SIG-M5 treated with dmso at 0.1 percent for 504 hours (cell line): ENCODE data around the gene ACSS2.

Experiments
- DNase-seq: peaks from one replicate; lab custom pipeline; 2025; ENCODE audit not compliant: unreplicated experiment; lab: John Stamatoyannopoulos, UW

The ACSS2 gene, protein sequence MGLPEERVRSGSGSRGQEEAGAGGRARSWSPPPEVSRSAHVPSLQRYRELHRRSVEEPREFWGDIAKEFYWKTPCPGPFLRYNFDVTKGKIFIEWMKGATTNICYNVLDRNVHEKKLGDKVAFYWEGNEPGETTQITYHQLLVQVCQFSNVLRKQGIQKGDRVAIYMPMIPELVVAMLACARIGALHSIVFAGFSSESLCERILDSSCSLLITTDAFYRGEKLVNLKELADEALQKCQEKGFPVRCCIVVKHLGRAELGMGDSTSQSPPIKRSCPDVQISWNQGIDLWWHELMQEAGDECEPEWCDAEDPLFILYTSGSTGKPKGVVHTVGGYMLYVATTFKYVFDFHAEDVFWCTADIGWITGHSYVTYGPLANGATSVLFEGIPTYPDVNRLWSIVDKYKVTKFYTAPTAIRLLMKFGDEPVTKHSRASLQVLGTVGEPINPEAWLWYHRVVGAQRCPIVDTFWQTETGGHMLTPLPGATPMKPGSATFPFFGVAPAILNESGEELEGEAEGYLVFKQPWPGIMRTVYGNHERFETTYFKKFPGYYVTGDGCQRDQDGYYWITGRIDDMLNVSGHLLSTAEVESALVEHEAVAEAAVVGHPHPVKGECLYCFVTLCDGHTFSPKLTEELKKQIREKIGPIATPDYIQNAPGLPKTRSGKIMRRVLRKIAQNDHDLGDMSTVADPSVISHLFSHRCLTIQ

DNA sequence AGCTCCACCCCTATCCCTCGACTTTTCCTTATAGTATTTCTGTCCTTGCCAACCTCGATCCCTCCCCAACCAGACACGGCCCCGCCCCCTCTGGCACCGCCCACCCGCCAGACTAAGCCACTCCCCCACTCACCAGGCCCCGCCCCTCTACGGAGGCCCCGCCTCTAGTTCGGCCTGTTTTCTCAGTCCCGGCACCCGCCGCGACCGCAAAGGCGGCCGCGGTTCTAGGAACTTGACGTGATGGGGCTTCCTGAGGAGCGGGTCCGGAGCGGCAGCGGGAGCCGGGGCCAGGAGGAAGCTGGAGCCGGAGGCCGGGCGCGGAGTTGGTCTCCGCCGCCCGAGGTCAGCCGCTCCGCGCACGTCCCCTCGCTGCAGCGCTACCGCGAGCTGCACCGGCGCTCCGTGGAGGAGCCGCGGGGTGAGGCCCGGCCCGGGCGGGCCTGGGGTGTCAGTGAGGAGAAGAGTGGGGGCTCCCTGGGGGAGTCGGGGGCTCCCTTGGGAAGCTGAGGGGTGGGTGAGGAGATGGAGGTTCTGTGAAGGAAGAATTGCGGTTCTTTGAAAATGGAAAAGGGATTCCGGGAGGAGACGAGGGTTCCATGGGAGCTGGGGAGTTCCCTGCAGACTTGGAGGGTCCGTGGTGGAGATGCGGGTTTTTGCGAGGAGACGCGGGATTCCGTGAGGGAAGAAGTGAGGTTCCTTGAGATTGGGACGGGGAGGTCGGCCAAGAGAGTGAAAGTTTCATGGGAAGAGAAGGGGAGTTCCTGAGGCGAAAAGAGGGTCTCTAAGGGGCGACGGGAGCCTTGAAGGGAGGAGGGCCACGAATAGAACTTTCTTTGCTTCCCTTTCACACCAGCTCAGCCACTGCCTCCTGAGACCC, at the start of gene ACSS2:
Gene ACSS2, plus strand, starts transcription at position 207 of the 877 bp plus-strand sequence. Its CDS starts 34 bp downstream, at position 241.
- no peak for DNase-seq

DNA sequence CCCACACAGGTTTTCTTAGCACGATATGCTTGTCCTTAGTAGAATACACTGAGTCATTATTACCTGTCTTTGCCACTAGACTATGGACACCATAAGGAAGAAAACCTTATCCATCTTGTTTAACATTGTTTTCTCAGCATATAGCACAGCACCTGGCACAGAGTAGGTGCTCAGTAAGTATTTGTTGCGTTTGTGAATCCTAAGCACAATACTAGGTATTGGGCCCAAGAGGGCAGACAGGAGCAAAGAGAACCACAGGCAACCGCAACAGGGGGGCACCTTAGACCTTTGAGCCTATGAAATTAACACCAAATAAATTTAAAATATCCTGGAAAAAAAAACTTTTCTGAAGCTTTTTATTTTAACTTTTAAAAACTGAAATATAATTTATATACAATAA, 47.2 kb upstream of the ACSS2 start:
- DNase-seq: no peak

DNA sequence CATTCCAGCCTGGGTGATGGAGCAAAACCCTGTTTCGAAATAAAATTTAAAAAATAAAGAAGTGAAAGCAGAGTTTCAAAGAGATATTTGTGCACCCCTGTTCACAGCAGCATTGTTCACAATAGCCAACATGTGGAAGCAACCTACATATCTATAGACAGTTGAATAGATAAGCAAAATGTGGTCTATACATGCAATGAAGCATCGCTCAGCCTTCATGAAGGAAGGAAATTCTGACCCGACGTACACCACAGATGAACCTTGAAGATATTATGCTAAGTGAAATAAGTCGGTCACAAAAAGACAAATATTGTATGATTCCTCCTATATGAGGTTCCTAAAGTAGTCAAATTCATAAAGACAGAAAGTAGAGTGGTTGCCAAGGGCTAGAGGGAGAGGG, 44.5 kb upstream of the ACSS2 start:
- DNase-seq: peak; percentile 59

DNA sequence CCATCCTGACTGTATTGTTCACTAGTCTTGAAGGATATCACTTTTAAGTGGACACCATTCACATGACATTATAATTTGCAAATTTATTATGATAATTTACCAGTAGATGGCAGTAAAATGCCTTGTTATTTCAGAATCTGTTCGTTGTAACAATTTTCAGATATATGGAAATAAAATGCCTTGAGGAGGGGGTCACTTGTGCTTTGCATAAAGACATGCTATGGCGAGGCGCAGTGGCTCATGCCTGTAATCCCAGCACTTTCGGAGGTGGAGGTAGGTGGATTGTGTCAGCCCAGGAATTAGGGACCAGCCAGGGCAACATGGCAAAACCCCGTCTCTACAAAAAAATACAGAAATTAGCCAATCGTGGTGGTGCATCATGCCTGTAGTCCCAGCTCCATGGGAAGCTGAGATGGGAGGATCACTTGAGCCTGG, 41.9 kb upstream of the ACSS2 start:
- DNase-seq: peak; percentile 67

DNA sequence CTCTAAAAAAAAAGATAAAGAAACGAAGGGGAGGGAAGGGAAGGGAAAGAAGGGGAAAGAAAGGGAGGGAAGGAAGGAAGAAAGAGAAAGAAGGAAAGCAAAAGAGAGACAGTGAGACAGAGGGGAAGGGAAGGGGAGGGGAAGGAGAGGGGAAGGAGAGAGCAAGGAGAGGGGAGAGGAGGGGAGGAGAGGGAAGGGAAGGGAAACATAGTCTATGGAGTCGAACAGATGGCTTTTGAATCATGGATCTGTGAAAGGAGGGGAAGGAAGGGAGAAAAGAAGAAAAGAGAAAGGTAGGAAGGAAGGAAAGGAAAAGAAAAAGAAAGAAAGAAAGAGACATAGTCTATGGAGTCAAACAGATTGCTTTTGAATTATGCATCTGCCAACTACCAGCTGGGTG, 34.3 kb upstream of the ACSS2 start:
- DNase-seq: no peak

DNA sequence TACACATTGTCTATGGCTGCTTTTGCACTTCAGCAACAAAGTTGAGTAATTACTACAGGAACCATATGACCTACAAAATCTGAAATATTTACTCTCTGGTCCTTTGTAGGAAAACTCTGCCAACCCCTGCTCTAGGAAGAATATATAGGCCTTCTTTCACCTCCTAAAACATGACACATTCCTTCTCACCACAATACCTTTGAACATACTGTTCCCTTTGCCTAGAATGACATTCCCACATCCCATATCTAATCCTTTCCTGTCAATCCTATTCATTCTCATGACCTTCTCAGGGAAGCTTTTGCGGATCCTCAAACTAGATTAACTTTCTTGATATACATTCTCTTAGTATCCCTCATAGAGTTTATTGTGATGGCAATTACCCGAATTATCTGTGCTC, 33.0 kb upstream of the ACSS2 start:
- no peak for DNase-seq

DNA sequence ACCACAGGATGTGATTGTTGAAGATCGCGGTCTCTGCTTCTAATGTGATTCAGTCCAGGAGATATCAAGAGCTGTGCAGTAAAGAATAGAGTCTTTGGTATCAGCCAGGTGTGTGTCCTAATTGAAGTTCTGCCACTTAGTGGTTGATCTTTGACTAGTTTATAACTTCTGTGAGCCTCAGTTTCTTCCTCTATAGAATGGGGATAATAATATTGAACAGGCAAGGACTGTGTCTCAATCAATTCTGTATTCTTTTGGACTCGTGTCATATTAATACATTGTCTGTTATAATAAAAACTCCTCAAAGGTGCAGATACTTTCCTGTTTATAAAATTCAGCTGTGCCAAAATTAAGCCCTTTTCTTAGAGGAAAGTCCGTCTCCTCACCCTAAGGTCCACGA, 27.8 kb upstream of the ACSS2 start:
- DNase-seq: no peak

DNA sequence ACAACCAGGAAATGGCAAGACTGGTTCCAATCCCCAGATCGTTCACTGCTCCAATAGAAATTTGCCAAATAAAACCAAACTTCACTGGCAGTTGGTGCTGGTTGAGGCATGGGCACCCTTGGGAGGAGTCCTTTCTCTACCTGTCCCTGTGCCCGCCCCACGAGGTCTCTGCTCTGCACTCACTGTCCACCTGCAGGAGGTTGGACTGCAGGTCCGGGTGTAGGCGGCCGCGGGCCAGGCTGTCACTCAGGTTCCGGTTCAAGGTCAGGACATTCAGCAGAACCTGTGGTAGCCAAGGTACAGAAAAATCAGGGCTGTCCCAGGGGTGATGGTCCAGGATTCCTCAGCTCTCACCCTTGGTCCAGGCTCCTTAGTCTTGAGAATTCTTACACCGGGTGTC, 26.6 kb upstream of the ACSS2 start:
- DNase-seq: no peak

DNA sequence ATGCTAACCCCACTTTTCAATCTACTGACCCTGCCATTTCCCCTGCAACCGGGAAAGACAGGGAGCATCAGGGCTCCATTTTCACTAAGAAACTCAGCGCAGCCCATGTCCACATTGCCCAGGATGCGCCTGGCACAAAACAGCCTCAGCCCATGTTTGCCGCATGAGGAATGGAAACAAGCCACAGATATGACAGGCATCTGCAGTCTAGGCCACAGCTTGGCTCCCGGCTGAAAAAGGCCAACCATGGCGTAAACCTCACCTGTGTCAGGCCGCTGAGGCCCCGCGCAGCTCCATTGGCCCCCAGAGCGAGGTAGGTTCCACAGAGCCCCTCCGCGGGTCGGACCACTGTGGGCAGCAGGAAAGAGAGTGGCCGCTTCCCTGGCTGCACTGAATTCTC, 25.4 kb upstream of the ACSS2 start:
- no peak for DNase-seq

DNA sequence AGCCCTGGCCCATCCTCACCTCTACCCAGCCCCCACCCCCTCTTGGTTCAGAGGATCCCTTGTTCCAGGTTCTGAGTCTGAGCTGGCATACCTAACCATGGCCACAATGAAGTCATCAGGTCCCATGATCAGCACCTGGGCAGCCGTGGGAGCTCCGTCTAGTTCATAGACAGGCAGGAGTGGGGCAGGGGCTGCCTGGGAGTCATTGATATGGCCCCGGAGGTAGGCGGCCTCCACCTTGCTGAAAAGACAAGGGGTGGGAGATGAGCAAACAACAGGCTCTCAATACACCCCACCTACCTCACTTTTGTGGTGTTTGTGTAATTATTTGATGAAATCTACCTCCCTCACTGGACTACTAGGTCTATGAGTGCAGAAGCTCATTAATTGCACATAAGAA, 24.1 kb upstream of the ACSS2 start:
- no peak for DNase-seq

DNA sequence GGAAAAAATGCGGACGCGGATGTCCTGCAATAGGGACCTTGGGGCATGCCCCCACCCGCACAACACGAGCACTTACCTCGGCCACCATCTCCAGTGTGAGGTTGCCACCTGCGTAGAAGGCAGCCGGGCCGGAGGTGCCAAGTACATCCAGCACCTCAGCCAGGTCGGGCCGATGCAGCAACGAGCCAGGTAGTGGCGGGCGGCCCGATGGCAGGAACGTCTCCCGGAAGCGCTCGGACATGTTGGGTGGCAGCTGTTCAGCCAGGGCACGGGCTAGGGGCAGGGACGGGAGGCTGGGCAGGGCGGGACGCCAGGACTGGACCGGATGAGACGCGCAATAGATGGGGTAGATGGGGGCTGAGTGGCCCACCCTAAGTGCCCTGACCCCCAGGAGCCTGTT, 17.0 kb upstream of the ACSS2 start:
- no peak for DNase-seq

DNA sequence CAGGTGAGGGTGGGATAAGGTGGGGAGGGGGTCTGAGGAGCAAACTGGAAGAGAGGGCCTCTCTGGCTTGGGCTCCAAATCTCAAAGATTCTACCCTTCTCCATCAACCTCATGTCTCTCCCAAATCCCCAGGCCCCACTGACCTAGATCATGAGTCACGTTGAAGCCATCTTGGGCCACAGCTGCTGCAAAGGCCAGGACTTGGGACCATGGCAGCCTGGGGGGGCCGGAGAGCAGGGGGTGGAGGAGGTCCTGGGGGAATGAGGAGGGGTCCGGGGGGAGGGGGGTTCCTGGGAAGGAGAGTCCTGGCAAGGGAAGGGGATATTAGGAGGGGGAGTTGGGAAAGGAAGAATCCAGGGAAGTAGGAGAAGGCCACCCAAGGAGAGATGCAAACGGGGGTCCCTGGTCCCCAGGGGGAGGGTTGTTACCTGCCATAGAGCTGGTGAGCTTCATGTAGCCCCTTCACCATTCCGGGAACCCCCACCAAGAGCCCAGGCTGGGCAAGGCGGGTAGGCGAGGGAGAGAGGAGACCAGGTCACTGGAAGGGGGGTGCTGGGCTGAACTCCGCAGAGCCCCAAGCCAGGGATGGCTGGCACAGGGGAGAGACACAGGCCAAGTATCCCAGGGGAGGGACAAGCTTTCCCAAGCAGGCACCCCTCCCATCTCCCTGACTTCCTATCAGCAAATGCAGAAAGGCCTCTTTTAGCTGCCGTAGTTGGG, 16.4 kb upstream of the ACSS2 start:
- no peak for DNase-seq

DNA sequence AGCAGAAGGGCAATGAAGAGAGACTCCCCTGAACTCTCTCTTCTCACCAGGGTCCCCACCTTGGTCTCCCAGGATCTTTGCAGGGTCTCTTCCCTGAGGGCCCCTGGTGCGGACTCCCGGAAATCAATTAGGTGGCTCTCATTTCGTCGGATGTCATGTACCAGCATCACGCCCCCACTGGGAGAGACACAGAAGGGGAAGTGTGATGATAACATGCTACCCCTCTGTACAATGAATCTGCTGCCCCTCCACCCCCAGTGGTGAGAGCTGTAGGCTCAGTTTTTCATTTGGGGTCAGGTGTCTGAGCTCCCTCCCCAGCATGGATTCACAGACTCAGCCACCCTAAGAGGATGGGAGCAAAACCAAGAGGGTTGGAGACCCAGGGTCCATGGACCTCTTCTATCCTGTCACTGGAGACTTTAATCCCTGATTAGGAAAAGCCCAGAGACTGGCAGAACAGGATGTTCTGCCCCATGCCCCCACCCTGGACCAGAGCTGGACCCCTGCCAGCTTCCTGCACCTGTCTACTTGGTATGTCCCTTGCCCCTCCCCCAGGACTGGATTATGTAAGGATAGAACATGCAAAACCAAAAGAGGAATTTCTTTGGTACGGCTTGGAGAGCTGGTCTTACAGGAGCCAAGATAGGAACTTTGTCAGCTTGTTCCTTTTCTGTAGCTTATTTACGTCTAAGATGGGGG, 14.9 kb upstream of the ACSS2 start:
- DNase-seq: no peak

DNA sequence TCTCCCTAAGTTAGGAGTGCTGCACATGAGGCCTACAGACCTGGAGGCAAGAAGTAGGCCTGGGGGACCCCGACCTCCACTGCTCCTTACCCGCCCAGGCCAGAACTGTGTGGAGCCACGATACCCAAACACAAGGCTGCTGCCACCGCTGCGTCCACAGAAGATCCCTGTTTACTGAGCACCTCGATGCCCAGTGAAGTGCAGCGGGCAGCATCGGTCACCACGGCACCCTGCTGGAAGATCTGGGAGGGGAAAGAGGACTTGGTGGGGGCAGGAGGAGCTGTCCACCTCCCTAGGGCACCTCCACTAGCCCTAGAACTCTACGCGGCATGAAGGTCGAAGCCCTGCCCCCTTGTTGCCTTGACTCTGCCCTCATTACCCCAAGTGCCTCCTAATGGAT, 13.7 kb upstream of the ACSS2 start:
- no peak for DNase-seq

DNA sequence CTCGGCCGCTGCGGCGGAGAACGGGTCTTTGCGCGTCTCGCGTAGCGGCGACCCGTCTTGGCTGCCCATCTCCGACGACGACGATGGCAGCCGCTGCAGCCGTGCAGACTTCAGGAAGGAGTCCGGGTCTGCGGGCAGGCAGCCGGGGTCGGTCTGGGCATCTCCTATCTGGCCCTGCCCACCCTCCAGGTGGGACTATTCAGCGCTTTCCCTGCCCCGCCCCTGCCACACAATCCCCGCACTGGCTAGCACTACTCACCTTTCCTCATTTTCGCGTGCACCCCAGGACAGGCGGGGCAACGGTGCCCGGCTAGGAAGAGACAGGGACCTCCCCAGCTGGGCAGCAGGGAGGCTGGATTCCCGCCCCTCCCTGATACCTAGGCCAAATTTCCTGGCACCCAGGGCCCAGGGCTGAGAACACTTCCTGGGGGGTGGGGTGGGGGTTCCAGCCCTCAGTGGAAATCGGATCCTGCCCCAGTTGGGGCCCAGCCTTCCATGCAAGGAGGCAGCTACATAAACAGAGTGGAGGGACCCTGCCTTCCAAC, 12.9 kb upstream of the ACSS2 start:
- DNase-seq: no peak

DNA sequence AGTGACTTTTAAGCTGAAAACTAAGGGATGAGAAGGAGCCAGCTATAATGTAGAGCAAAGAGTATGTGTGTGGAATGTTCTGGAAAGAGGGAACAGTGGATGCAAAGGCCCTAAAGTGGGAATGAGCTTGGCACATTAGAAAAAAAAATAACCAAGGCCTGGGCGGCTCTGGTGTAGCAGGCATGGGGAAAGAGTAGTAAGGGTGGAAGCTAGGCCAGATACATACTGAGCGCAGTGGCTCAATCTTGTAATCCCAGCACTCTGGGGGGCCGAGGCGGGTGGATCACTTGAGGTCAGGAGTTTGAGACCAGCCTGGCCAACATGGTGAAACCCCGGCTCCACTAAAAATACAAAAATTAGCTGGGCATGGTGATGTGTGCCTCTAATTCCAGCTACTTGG, 12.2 kb upstream of the ACSS2 start:
- DNase-seq: no peak

DNA sequence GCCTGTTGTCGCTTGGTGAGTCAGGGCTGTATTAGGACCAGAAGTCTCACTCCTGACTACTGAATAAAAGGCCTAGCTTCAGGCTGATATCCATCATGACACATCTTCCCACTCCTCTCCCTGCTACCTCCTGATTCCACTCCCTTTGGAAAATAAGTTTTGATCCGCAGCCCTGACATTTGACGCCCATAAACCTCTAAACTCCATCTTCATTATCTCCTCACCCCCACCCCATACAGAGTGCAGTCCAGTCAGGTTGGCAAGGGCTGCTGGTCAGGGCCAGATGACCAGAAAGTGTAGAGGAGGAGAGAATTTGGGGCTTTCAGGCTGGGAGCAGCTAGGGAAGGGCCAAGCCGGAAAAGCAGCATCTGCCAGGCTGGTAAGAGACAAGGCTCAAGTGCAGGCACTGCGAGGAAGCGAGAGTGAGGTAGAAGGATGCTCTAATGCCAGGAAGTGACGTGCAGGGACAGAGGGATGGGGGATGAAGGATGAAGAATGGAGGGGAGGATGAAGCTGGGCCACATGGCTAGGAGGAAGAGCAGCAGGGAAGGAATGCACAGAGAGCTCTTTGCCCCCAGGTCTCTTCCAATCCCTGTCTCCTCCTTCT, 5.0 kb upstream of the ACSS2 start:
- DNase-seq: no peak

DNA sequence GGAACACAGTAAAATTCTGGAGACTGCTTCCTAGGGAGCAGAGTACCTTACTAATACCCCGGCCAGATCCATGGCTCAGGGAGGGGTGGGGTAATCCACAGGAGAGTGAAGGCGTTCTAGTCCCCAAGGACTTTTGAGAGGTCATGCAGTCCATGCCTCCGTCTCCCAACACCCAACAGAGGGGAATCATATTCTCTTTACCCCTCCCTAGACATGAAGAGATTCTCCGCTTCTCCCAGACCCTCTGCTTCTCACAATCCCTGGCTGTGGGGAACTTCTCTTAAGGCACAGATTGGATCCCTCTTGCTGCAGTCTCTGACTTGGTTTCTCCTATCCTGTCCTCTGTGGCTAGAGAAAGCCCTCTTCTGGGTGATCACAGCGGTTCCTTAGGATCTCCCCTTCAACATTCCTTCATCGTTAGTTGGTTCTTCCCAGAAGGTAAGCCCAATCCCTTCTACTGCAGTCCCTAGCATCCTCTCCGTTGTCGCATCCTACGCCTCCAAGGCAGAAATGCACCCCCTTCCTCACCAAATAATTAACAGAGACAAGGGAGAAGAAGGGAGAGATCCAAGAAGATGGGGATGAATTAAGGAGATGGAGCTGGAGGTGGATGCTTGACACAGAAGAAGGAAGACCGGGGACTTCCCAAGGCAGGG, 4.3 kb upstream of the ACSS2 start:
- no peak for DNase-seq

DNA sequence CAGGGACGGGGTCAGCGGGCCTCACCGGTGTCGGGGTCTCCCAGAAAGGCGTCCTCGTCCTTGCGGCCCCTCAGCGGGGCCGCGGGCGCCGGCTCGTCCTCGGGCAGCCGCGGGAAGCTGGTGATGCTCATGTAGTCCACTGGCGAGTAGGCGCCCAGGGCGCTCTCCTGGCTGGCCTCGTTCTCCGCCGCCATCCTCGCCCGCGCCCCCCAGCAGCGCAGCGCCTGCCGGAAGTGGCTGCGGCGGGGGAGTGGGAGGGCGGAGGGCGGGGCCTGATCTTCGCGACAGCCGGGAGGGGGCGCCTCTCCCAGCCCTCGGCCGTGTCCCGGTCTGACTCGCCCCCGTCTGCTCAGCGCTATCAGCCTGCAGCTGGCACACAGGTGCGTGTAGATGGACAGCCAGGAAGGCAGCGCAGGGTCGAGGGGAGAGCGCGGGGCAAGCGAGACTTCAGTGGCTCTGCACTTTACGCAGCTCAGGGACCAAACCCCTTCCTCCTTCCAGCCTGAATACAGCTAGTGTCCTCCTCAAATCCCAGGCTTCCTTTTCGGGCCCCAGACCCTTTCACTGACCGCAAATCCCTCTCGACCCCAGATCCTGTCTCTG, 3.7 kb upstream of the ACSS2 start, which contains the start of gene GGT7:
Gene GGT7, minus strand, starts transcription at position 235 of the 603 bp plus-strand sequence. Its CDS starts 41 bp downstream, at position 194.
- peak; percentile 60 for DNase-seq
